ENCODE measurements around the gene TBC1D10A.

Gene TBC1D10A

DNA sequence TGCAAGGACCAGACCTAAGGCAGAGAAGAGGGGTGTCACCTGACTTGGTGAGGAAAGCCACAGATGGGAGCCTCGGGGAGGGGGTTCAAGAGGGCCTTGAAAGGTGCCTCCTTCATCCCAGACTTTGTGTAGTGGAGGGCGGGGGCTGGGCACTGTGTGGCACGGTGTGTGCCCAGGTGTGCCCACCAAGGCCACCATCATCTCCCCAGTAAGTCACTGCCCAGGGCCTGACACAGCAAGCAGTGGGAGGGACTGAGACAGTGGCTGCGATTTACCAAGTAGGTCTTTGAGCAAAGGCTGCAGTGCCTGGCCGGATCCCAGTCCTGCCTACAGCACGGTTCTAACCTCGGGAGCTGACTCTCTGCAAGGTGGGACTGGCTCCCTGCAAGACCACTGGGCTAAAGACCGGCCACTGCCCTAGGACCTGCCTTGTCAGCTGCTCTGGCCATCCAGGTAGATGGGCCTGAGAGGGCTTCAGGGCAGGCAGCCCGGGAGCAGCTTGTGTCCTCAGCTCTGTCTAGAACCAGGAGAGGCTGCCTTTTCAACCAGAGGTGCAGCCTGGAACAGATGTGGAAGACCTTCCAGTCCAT, 61.5 kb downstream of the TBC1D10A start:
- H2AK5ac ChIP-seq (ENCODE audit: low read length), result no peak overlapping the region
- H3K36me3 ChIP-seq (ENCODE audit: control insufficient read depth in 1 of 2, insufficient read depth in 2 of 2, low read length in 2 of 2), result no peaks in the 10 kb centered on the region
- no peak overlapping the region for H3K4me3 ChIP-seq (ENCODE audit: low read depth, low read length)
- no peak overlapping the region for H3K18ac ChIP-seq (ENCODE audit: low read length)
- no peak overlapping the region for H3K4ac ChIP-seq (ENCODE audit: low read depth, low read length)
- no peak overlapping the region for H4K91ac ChIP-seq (ENCODE audit: low read depth, low read length)
- no peak for DNase-seq
- no peak overlapping the region for H4K8ac ChIP-seq (ENCODE audit: low read depth, low read length)
- peaks cover 8 to 26% of the 10 kb centered on the region in 2 experiments for H3K4me1 ChIP-seq (ENCODE audit: control insufficient read depth in 1 of 2, insufficient read depth in 2 of 2, low read length in 2 of 2)
- H4K12ac ChIP-seq (ENCODE audit: low read depth, low read length), result no peak overlapping the region
- H3K14ac ChIP-seq (ENCODE audit: low read length), result no peak overlapping the region
- H2BK12ac ChIP-seq (ENCODE audit: low read length), result no peak overlapping the region
- H2BK5ac ChIP-seq (ENCODE audit: low read depth, low read length, poor library complexity), result no peak overlapping the region
- no peak overlapping the region for H3K4me2 ChIP-seq (ENCODE audit: low read length)
- H3K27ac ChIP-seq (ENCODE audit: low read depth, low read length), result no peak overlapping the region
- H3K23ac ChIP-seq (ENCODE audit: low read length), result no peak overlapping the region
- no peak overlapping the region for H2AFZ ChIP-seq (ENCODE audit: insufficient read depth, low read length, poor library complexity)
- no peaks in the 10 kb centered on the region for H3K9me3 ChIP-seq (ENCODE audit: insufficient read depth, low read depth, low read length)
- no peak overlapping the region for H2BK120ac ChIP-seq (ENCODE audit: insufficient read depth, low read length, poor library complexity)
- H3K27me3 ChIP-seq (ENCODE audit: insufficient read depth, low read length), result no peaks in the 10 kb centered on the region
- WGBS (ENCODE audit: extremely low coverage, insufficient coverage, insufficient read length), result no CpG with 5 or more reads among the region's 9 CpGs
- H3K9ac ChIP-seq (ENCODE audit: low read length), result no peak overlapping the region
- H3K79me2 ChIP-seq (ENCODE audit: control insufficient read depth, insufficient read depth, low read length, poor library complexity), result no peaks in the 10 kb centered on the region
- H3K79me1 ChIP-seq (ENCODE audit: low read length), result peaks cover 6% of the 10 kb centered on the region

DNA sequence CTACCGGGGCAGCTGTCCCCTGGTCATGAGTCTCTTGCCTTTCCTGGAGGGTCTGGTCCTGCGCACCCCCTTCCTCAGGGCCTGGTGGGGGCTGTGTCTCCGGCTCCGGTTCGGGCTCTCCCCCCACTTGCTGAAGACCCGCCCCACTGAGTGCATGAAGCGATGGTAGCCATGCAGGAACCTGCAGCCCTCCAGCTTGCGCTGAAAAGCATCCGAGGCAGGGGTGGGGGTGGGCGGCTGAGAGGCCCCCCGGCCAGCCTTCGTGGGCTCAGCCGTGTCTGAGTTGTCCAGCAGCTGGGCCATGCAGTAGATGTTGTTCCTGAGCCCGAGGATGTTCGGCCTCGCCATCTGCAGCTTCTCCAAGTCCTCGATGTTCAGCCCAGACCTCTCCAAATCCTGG, 62.9 kb downstream of the TBC1D10A start:
- Histone ChIP-seq H3K4me3 (ENCODE audit: low read depth, low read length) (no peak overlapping the region), H3K4ac (ENCODE audit: low read depth, low read length) (no peak overlapping the region), H3K4me2 (ENCODE audit: low read length) (no peak overlapping the region), H2BK12ac (ENCODE audit: low read length) (no peak overlapping the region), H2BK120ac (ENCODE audit: insufficient read depth, low read length, poor library complexity) (no peak overlapping the region), H3K36me3 (ENCODE audit: control insufficient read depth in 1 of 2, insufficient read depth in 2 of 2, low read length in 2 of 2) (no peaks in the 10 kb centered on the region), H3K18ac (ENCODE audit: low read length) (no peak overlapping the region), H3K27me3 (ENCODE audit: insufficient read depth, low read length) (no peaks in the 10 kb centered on the region), H2BK5ac (ENCODE audit: low read depth, low read length, poor library complexity) (no peak overlapping the region), H3K79me1 (ENCODE audit: low read length) (peaks cover 6% of the 10 kb centered on the region), H3K27ac (ENCODE audit: low read depth, low read length) (no peak overlapping the region), H3K23ac (ENCODE audit: low read length) (no peak overlapping the region), H3K79me2 (ENCODE audit: control insufficient read depth, insufficient read depth, low read length, poor library complexity) (no peaks in the 10 kb centered on the region), H2AFZ (ENCODE audit: insufficient read depth, low read length, poor library complexity) (no peak overlapping the region), H3K9me3 (ENCODE audit: insufficient read depth, low read depth, low read length) (no peaks in the 10 kb centered on the region), H3K4me1 (ENCODE audit: control insufficient read depth in 1 of 2, insufficient read depth in 2 of 2, low read length in 2 of 2) (peaks cover 8 to 26% of the 10 kb centered on the region in 2 experiments), H2AK5ac (ENCODE audit: low read length) (no peak overlapping the region), H3K9ac (ENCODE audit: low read length) (no peak overlapping the region), H3K14ac (ENCODE audit: low read length) (no peak overlapping the region), H4K91ac (ENCODE audit: low read depth, low read length) (no peak overlapping the region), H4K12ac (ENCODE audit: low read depth, low read length) (no peak overlapping the region), H4K8ac (ENCODE audit: low read depth, low read length) (no peak overlapping the region)
- no CpG with 5 or more reads among the region's 17 CpGs for WGBS (ENCODE audit: extremely low coverage, insufficient coverage, insufficient read length)
- no peak for DNase-seq

DNA sequence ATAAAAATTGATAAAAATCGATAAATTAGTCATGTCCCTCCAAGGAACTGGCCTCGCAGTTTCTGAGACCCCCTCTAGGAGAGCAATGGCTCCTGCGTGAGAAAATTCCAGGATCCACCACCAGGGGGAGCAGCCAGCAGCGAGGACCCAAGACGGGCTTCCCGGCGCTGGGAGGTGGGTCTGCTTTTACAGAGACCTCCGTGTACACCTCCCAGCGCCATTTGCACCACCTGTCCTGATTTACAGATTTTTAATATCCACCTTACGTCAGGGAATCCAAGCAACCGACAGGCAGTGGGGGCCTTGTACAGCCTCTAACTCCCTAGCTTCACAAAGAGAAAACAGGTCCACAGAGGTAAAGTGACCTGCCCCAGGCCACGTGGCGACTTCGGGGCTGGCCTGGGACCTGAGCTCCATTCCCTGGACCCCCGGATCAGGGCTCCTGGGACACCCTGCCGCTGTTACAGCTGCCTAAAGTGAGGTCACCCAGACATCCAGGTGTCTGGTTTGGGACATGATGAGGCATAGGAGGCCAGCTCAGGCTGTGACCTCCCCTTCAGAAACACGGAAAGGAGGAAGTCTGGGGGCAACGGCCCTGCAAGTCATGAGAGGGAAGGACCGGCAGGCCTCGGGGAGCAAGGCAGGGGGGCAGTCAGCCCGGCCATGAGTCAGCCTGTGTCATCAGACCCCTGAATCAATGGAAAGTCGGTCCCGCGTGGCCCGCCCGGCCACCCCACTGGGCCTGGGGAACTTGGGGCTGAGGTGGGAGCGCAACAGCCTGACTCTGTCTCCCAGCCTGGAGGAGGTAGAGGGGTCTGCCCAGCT, 63.6 kb downstream of the TBC1D10A start:
- Histone ChIP-seq H4K8ac (ENCODE audit: low read depth, low read length) (no peak overlapping the region), H3K4me3 (ENCODE audit: low read depth, low read length) (no peak overlapping the region), H3K9ac (ENCODE audit: low read length) (peak overlapping the region; percentile 35), H2BK120ac (ENCODE audit: insufficient read depth, low read length, poor library complexity) (no peak overlapping the region), H2BK12ac (ENCODE audit: low read length) (no peak overlapping the region), H3K36me3 (ENCODE audit: control insufficient read depth in 1 of 2, insufficient read depth in 2 of 2, low read length in 2 of 2) (no peaks in the 10 kb centered on the region), H3K79me2 (ENCODE audit: control insufficient read depth, insufficient read depth, low read length, poor library complexity) (no peaks in the 10 kb centered on the region), H2AK5ac (ENCODE audit: low read length) (no peak overlapping the region), H2BK5ac (ENCODE audit: low read depth, low read length, poor library complexity) (no peak overlapping the region), H3K4me2 (ENCODE audit: low read length) (peak overlapping the region; percentile 32), H3K23ac (ENCODE audit: low read length) (no peak overlapping the region), H3K14ac (ENCODE audit: low read length) (no peak overlapping the region), H3K79me1 (ENCODE audit: low read length) (peaks cover 7% of the 10 kb centered on the region), H3K27ac (ENCODE audit: low read depth, low read length) (no peak overlapping the region), H3K4me1 (ENCODE audit: control insufficient read depth in 1 of 2, insufficient read depth in 2 of 2, low read length in 2 of 2) (peaks cover 8 to 26% of the 10 kb centered on the region in 2 experiments), H4K12ac (ENCODE audit: low read depth, low read length) (no peak overlapping the region), H3K18ac (ENCODE audit: low read length) (no peak overlapping the region), H3K4ac (ENCODE audit: low read depth, low read length) (no peak overlapping the region), H3K27me3 (ENCODE audit: insufficient read depth, low read length) (no peaks in the 10 kb centered on the region), H4K91ac (ENCODE audit: low read depth, low read length) (peak overlapping the region; percentile 15), H3K9me3 (ENCODE audit: insufficient read depth, low read depth, low read length) (no peaks in the 10 kb centered on the region), H2AFZ (ENCODE audit: insufficient read depth, low read length, poor library complexity) (peak overlapping the region; percentile 5)
- DNase-seq, result peak; percentile 48 to 81
- WGBS (ENCODE audit: extremely low coverage, insufficient coverage, insufficient read length), result no CpG with 5 or more reads among the region's 27 CpGs

DNA sequence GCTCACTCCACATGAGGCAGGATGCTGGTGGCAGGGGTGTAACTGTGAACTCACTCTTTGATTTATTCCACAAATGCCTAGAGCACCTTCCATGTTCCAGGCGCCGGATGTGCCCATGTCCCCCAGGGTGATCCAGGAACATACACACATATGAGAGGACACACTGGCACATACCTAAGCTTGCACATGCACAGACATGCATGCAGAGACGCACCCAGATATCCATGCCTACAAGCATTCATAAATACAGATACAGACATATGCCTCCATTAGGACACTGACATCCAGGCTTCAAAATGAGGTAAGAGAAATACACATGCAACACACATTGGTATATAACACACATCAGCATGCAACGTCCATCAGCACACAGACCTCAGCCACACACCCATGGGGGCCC, 64.6 kb downstream of the TBC1D10A start:
- Histone ChIP-seq H3K23ac (ENCODE audit: low read length) (no peak overlapping the region), H3K18ac (ENCODE audit: low read length) (no peak overlapping the region), H3K27me3 (ENCODE audit: insufficient read depth, low read length) (no peaks in the 10 kb centered on the region), H2BK12ac (ENCODE audit: low read length) (no peak overlapping the region), H3K79me1 (ENCODE audit: low read length) (peaks cover 8% of the 10 kb centered on the region), H3K9me3 (ENCODE audit: insufficient read depth, low read depth, low read length) (no peaks in the 10 kb centered on the region), H3K36me3 (ENCODE audit: control insufficient read depth in 1 of 2, insufficient read depth in 2 of 2, low read length in 2 of 2) (no peaks in the 10 kb centered on the region), H3K4ac (ENCODE audit: low read depth, low read length) (no peak overlapping the region), H3K9ac (ENCODE audit: low read length) (no peak overlapping the region), H4K91ac (ENCODE audit: low read depth, low read length) (peak overlapping the region; percentile 65), H3K14ac (ENCODE audit: low read length) (no peak overlapping the region), H3K4me1 (ENCODE audit: control insufficient read depth in 1 of 2, insufficient read depth in 2 of 2, low read length in 2 of 2) (peaks cover 8 to 32% of the 10 kb centered on the region in 2 experiments), H4K8ac (ENCODE audit: low read depth, low read length) (no peak overlapping the region), H2AK5ac (ENCODE audit: low read length) (no peak overlapping the region), H2AFZ (ENCODE audit: insufficient read depth, low read length, poor library complexity) (no peak overlapping the region), H3K79me2 (ENCODE audit: control insufficient read depth, insufficient read depth, low read length, poor library complexity) (no peaks in the 10 kb centered on the region), H3K27ac (ENCODE audit: low read depth, low read length) (no peak overlapping the region), H3K4me3 (ENCODE audit: low read depth, low read length) (no peak overlapping the region), H4K12ac (ENCODE audit: low read depth, low read length) (no peak overlapping the region), H3K4me2 (ENCODE audit: low read length) (no peak overlapping the region), H2BK5ac (ENCODE audit: low read depth, low read length, poor library complexity) (no peak overlapping the region), H2BK120ac (ENCODE audit: insufficient read depth, low read length, poor library complexity) (no peak overlapping the region)
- no peak for DNase-seq
- no CpG with 5 or more reads among the region's 4 CpGs for WGBS (ENCODE audit: extremely low coverage, insufficient coverage, insufficient read length)

All from trophoblast cell (in vitro differentiated cells and primary cell).